ENCODE measurements around the gene EPB41L3.

EPB41L3 gene

DNA sequence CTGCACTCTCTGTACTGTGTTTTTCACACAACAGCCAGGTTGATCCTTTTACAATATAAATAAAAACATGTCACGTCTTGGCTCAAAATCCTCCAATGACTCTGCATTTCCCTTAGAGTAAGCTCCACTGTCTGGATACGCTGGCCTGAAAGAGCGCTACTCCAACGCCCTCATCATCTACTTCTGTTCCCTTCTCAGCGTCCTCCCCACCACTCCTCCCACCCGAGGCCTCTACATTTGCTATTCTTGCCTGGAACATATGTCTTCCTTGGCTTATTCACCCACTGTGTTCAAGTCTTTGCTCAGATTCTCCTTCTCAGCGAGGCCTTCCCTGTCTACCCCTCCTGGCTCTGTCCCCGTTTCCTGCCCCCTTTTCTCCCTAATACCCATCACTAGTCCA is 37.6 kb downstream of the EPB41L3 start:
- no peaks in the 10 kb centered on the region for H3K27me3 Mint-ChIP-seq (ENCODE audit: low read depth, poor library complexity)
- H3K4me1 Mint-ChIP-seq: peaks cover 12% of the 10 kb centered on the region
- TF ChIP-seq, protein P1, sequence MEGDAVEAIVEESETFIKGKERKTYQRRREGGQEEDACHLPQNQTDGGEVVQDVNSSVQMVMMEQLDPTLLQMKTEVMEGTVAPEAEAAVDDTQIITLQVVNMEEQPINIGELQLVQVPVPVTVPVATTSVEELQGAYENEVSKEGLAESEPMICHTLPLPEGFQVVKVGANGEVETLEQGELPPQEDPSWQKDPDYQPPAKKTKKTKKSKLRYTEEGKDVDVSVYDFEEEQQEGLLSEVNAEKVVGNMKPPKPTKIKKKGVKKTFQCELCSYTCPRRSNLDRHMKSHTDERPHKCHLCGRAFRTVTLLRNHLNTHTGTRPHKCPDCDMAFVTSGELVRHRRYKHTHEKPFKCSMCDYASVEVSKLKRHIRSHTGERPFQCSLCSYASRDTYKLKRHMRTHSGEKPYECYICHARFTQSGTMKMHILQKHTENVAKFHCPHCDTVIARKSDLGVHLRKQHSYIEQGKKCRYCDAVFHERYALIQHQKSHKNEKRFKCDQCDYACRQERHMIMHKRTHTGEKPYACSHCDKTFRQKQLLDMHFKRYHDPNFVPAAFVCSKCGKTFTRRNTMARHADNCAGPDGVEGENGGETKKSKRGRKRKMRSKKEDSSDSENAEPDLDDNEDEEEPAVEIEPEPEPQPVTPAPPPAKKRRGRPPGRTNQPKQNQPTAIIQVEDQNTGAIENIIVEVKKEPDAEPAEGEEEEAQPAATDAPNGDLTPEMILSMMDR (IDR thresholded peaks at IDR 0.05): no peak
- H3K36me3 Mint-ChIP-seq (ENCODE audit: low read depth): no peaks in the 10 kb centered on the region
- no peak for DNase-seq
- H3K9me3 Mint-ChIP-seq: no peaks in the 10 kb centered on the region
- no peak overlapping the region for H3K27ac Mint-ChIP-seq
- H3K4me3 Mint-ChIP-seq: no peak overlapping the region

DNA sequence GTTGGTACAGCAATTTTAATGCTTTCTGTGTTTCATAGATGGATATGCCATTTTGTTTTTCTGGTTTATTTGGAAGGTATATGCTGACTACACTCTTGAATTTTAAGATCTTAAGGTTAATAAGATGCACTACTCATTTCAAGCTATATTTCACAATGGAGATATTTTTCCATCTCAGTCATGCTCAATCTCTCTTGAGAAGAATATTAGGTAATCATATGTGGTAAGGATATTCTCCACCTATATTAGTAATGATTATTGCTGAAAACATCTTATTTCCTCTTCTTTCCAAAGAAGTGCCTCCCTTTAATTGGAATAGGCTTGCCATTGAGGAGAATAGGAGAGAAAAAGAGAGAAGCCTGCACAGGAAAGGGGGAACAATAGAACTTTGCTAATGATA is 40.1 kb downstream of the EPB41L3 start:
- no peaks in the 10 kb centered on the region for H3K36me3 Mint-ChIP-seq (ENCODE audit: low read depth)
- no peaks in the 10 kb centered on the region for H3K27me3 Mint-ChIP-seq (ENCODE audit: low read depth, poor library complexity)
- H3K4me3 Mint-ChIP-seq: no peak overlapping the region
- H3K27ac Mint-ChIP-seq: no peak overlapping the region
- TF ChIP-seq, protein P1 (IDR thresholded peaks at IDR 0.05): no peak
- H3K4me1 Mint-ChIP-seq: no peaks in the 10 kb centered on the region
- no peaks in the 10 kb centered on the region for H3K9me3 Mint-ChIP-seq
- no peak for DNase-seq

DNA sequence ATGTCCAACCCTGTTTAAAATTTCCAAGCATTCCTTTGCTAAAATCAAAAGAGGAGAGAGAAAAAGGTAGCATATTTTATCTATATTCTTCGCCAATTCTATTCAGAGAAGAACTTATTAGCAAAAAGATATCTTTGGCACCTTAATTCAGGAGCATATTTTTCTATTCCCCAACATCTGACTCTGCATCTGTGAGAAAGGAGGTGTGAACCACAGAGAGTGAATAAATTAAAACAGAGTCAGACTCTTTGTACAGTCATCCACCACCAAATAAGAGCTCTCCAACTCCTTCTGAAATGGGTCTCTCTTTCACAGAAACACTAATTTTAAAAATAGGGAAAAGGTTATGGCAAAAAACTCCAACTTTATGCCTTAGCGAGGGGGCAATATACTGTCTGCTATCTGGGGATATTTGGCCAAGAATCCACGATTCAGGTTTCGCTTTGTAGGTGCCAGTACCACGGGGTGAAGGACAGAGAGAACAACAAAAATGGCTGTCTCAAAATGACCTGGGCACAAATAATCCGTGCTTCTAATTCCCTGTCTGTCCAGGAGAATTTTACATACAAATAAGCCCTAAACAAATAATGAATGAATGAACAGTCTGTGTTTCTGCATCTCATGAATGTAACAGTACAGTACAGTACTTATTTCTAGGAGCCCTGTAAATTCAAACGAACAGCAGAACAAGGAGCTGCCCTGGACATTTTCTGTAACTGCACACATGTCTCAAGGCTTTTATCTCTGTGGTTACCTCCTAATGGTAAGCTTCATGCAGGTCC is 43.4 kb downstream of the EPB41L3 start:
- H3K27me3 Mint-ChIP-seq (ENCODE audit: low read depth, poor library complexity): no peaks in the 10 kb centered on the region
- TF ChIP-seq, protein P1 (IDR thresholded peaks at IDR 0.05): no peak
- peaks cover 4% of the 10 kb centered on the region for H3K4me1 Mint-ChIP-seq
- no peak for DNase-seq
- H3K9me3 Mint-ChIP-seq: no peaks in the 10 kb centered on the region
- no peak overlapping the region for H3K27ac Mint-ChIP-seq
- H3K4me3 Mint-ChIP-seq: no peak overlapping the region
- H3K36me3 Mint-ChIP-seq (ENCODE audit: low read depth): no peaks in the 10 kb centered on the region

DNA sequence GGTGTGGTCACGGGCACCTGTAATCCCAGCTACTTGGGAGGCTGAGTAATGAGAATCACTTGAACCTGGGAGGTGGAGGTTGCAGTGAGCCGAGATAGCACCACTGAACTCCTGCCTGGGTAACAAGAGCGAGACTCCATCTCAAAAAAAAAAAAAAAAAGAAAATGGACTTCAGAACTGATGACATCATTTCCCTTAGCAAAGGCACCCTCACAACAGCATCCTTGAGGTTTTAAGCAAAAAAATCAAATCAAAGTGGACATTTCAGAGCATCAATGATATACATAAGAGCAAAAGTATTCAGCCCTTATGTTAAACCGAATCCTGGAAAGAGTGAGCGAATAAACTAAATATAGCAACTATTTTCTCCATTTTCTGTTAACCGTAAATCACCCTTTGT is 45.3 kb downstream of the EPB41L3 start:
- no peak for DNase-seq
- peaks cover 4% of the 10 kb centered on the region for H3K4me1 Mint-ChIP-seq
- H3K36me3 Mint-ChIP-seq (ENCODE audit: low read depth): no peaks in the 10 kb centered on the region
- H3K27me3 Mint-ChIP-seq (ENCODE audit: low read depth, poor library complexity): no peaks in the 10 kb centered on the region
- no peak overlapping the region for H3K27ac Mint-ChIP-seq
- TF ChIP-seq, protein P1 (IDR thresholded peaks at IDR 0.05): no peak
- H3K9me3 Mint-ChIP-seq: no peaks in the 10 kb centered on the region
- H3K4me3 Mint-ChIP-seq: no peak overlapping the region

DNA sequence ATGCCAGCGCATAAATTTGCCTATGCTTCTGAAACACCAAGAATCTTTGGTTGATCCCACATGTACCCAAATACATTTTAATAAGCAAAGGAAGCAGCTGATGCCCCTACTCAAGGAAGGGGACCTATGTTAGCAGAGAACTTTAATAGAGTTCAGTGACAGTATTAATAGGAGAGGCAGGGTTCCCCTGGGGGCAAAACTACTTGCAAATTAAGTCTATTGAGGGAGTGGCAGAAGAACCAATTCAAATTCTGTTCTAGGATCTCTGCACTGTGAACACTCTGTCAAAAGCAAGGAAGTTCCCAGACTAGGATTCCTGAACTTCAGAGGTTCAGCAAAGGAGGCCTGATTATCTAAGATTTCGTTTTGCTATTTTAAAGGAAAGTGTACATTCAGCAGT is 47.5 kb downstream of the EPB41L3 start:
- H3K4me1 Mint-ChIP-seq: peaks cover 4% of the 10 kb centered on the region
- H3K4me3 Mint-ChIP-seq: no peak overlapping the region
- no peak overlapping the region for H3K27ac Mint-ChIP-seq
- DNase-seq: no peak
- no peaks in the 10 kb centered on the region for H3K27me3 Mint-ChIP-seq (ENCODE audit: low read depth, poor library complexity)
- H3K9me3 Mint-ChIP-seq: no peaks in the 10 kb centered on the region
- TF ChIP-seq, protein P1 (IDR thresholded peaks at IDR 0.05): no peak
- H3K36me3 Mint-ChIP-seq (ENCODE audit: low read depth): no peaks in the 10 kb centered on the region
